ENCODE measurements around the gene TM2D1. TPM values are rescaled to one million over a fixed set of nuclear protein-coding genes. Genes with fewer than 3 reads are reported as not detected.
A peak's percentile ranks its signal among the peaks of the same experiment; 100 is the strongest.

TM2D1 gene
- polyA plus RNA-seq, 1 experiment = 30.3 TPM

- TF ChIP-seq, protein P1, sequence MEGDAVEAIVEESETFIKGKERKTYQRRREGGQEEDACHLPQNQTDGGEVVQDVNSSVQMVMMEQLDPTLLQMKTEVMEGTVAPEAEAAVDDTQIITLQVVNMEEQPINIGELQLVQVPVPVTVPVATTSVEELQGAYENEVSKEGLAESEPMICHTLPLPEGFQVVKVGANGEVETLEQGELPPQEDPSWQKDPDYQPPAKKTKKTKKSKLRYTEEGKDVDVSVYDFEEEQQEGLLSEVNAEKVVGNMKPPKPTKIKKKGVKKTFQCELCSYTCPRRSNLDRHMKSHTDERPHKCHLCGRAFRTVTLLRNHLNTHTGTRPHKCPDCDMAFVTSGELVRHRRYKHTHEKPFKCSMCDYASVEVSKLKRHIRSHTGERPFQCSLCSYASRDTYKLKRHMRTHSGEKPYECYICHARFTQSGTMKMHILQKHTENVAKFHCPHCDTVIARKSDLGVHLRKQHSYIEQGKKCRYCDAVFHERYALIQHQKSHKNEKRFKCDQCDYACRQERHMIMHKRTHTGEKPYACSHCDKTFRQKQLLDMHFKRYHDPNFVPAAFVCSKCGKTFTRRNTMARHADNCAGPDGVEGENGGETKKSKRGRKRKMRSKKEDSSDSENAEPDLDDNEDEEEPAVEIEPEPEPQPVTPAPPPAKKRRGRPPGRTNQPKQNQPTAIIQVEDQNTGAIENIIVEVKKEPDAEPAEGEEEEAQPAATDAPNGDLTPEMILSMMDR (IDR thresholded peaks at IDR 0.05; ENCODE audit: insufficient read depth, low read depth, low read length) = no peak
- POLR2A ChIA-PET = no interaction called here
- no peak for DNase-seq (ENCODE audit: low read depth)
- no peaks in the 10 kb centered on the region for H3K36me3 ChIP-seq (ENCODE audit: control insufficient read depth, insufficient read depth, low read length)
- H3K4me3 ChIP-seq (ENCODE audit: low read depth, low read length) = no peak overlapping the region
- CTCF ChIA-PET = interaction anchor here (0.7 to 2.1 kb wide), 2 partner anchors 10 to 330 kb away, joined by 3 to 7 read pairs; no protein-coding TSS in a partner anchor
- H3K27me3 ChIP-seq (ENCODE audit: control insufficient read depth, insufficient read depth, low read length) = no peaks in the 10 kb centered on the region
Measured at GRCh38 chr1:61743716-61744580, 19.0 kb upstream of the TM2D1 start.

GRCh38 chr1:61743431-61743705 is 18.4 kb upstream of the TM2D1 start:
- Histone ChIP-seq H3K36me3 (ENCODE audit: control insufficient read depth, insufficient read depth, low read length) (no peaks in the 10 kb centered on the region), H3K27me3 (ENCODE audit: control insufficient read depth, insufficient read depth, low read length) (no peaks in the 10 kb centered on the region), H3K4me3 (ENCODE audit: low read depth, low read length) (peak overlapping the region; percentile 78)
- DNase-seq (ENCODE audit: low read depth) = no peak
- TF ChIP-seq, protein P1 (IDR thresholded peaks at IDR 0.05; ENCODE audit: insufficient read depth, low read depth, low read length) = no peak
- POLR2A ChIA-PET = no interaction called here
- CTCF ChIA-PET = no interaction called here

GRCh38 chr1:61742620-61743430 is 17.9 kb upstream of the TM2D1 start:
- ChIA-PET POLR2A (interaction anchor here (0.6 kb wide), 1 partner anchor 456 kb away, joined by 4 read pairs; no protein-coding TSS in a partner anchor), CTCF (no interaction called here)
- no peaks in the 10 kb centered on the region for H3K36me3 ChIP-seq (ENCODE audit: control insufficient read depth, insufficient read depth, low read length)

DNA sequence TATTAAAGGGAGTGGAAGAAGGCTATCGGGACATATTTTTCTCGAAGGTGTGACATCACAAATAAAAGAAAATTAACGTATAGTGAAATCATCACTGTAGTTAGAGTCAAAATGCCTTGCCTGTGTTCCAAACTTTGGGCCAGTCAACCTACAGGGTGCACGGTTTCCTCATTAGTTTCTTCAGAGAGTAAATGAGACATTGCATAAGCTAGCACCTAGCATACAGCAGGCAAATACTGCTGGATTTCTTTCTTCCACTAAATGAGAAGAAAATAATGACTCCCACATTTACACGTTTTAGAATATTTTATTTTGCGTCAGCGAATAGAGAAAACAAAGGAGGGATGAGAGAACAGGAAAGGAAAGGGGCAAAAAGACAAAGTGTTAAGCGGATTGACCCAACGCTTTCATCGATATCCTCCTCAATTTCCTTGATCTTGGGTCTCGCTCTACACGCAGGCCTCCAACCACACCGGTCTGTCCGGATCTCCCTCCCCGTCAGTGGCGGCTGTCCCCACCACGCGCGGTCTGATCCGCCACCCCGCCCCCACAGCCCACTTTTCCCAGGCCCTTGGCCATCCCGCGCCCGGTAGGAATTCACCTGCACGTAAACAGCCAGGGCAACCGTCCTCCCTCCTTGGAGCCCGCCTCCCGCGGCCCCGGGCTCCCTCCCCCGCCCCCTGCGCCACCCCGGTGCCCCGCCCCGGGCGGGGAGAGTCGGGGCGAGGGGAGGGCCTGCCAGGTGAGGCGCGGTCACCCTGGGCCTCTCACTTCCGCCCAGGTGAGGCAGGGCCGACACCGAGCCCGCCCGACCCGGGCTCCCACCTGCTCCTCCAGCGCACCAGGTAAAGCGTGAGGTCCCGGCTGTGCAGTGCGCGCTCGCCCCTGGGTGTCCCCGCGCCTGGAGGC is 17.0 kb upstream of the TM2D1 start, which contains the start of gene PATJ:
TSS of gene PATJ (plus strand) at position 770 of the 909 bp plus-strand sequence. CDS start 20,413 bp downstream, outside the sequence.
- TF ChIP-seq, protein P1 (IDR thresholded peaks at IDR 0.05; ENCODE audit: insufficient read depth, low read depth, low read length) = no peak

More at GRCh38 chr1:61742620-61743430, 17.9 kb upstream of the TM2D1 start:
- no peaks in the 10 kb centered on the region for H3K27me3 ChIP-seq (ENCODE audit: control insufficient read depth, insufficient read depth, low read length)
- TF ChIP-seq, protein P1 (IDR thresholded peaks at IDR 0.05; ENCODE audit: insufficient read depth, low read depth, low read length) = no peak
- peak overlapping the region; percentile 78 for H3K4me3 ChIP-seq (ENCODE audit: low read depth, low read length)
- DNase-seq (ENCODE audit: low read depth) = no peak

More for the DNA sequence above, 17.0 kb upstream of the TM2D1 start, which contains the start of gene PATJ:
- Histone ChIP-seq H3K4me3 (ENCODE audit: low read depth, low read length) (peak within 1 kb of the TSS; percentile 78), H3K36me3 (ENCODE audit: control insufficient read depth, insufficient read depth, low read length) (no peaks in the 10 kb centered on the region), H3K27me3 (ENCODE audit: control insufficient read depth, insufficient read depth, low read length) (no peaks in the 10 kb centered on the region)
- no peak for DNase-seq (ENCODE audit: low read depth)
- CTCF ChIA-PET = no interaction called here
- POLR2A ChIA-PET = interaction anchor here (0.6 kb wide), 1 partner anchor 457 kb away, joined by 4 read pairs; no protein-coding TSS in a partner anchor

Data from BJ (cell line).